Transverse colon (tissue), 4 donors: ENCODE results near the gene SLC26A5.

Experiments used
- CTCF ChIP-seq, 5 experiments: fragments of 200-600 bp in 3 of 5; fragments of 450-650 bp in 2 of 5; sonication (generic) in 3 of 5; IDR thresholded peaks; 1 replicate in 2 of 5; 2 replicates in 3 of 5; pipeline ENCODE4 v1.5.1; 2016 to 2017; ENCODE audit warnings: antibody characterized with exemption in 5 of 5, inconsistent platforms in 3 of 5, mild to moderate bottlenecking in 2 of 5, moderate library complexity in 1 of 5
- POLR2A ChIP-seq: fragments of 450-650 bp; IDR thresholded peaks from one replicate; pipeline ENCODE4 v1.6.1; 2016; ENCODE audit warnings: antibody characterized with exemption, mild to moderate bottlenecking, moderate library complexity
- POLR2AphosphoS5 ChIP-seq, 3 donors: sonication (generic); formaldehyde crosslinking; IDR thresholded peaks; one replicate each; pipeline ENCODE4 v1.6.1; 2016; ENCODE audit warnings: antibody characterized with exemption in 3 of 3

- TF ChIP-seq CTCF (IDR thresholded peaks at IDR 0.05) (no peak), POLR2AphosphoS5 (IDR thresholded peaks at IDR 0.05) (peak in 1 of 3 donors; percentile 11), POLR2A (no peak)
Observed at GRCh38 chr7:103487419-103487818, 41.4 kb upstream of the SLC26A5 start.
